GM18867 (cell line): ENCODE results near the gene CYP27A1.

Experiments used
- ATAC-seq: cut with Tn5 transposase; IDR thresholded peaks from one replicate; pipeline ENCODE4 v1.9.1; 2021; ENCODE audit warnings: mild to moderate bottlenecking, moderate library complexity; ENCODE audit not compliant: unreplicated experiment

The CYP27A1 gene

DNA sequence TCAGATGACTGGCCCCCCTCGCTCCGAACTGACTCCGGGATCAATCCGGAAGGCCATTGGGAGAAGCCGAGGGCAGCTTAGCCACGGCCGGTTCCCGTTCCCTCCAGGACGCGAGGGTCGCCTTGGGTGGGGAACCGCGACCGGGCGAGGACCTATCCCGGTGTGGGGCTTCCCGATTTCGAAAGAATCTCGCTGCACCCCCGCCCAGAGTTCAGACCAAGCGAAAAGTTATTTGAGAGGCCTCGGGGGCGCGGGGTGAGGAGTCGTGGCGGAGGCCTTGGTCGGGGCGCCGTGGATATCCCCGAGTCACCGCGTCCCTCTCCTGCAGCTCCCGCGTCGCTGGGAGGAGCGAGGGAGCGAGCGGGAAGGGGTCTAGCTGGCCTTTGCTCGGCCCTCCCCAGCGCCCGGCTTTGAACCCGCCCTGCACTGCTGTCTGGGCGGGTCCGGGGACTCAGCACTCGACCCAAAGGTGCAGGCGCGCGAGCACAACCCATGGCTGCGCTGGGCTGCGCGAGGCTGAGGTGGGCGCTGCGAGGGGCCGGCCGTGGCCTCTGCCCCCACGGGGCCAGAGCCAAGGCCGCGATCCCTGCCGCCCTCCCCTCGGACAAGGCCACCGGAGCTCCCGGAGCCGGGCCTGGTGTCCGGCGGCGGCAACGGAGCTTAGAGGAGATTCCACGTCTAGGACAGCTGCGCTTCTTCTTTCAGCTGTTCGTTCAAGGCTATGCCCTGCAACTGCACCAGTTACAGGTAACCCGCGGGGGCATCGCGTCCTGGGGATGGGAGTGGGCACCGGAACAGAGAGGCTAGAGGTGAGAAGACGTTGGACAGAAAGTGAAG lies at the start of gene CYP27A1:
Gene CYP27A1, plus strand, starts transcription at position 457 of the 837 bp plus-strand sequence. Its CDS starts 36 bp downstream, at position 493.
- ATAC-seq, result no peak

DNA sequence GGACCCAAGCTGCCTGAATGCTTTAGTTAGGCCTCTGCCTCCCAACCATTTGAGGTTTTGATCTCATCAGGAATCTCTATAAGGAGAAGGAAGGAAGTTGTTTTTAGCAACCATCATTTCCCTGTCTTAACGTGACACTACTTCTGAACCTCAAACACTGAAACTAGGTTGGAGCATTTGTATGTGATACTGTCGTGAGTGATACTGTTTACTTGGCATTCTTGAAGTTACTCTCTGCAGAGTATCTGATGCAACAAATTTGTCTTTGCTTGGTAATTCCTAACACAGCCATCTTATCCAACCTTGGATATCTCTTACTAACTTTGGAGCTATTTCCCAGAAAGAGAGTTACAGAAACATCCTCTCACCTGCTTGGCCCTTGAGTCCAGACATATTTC lies 49.2 kb upstream of the CYP27A1 start:
- no peak for ATAC-seq

DNA sequence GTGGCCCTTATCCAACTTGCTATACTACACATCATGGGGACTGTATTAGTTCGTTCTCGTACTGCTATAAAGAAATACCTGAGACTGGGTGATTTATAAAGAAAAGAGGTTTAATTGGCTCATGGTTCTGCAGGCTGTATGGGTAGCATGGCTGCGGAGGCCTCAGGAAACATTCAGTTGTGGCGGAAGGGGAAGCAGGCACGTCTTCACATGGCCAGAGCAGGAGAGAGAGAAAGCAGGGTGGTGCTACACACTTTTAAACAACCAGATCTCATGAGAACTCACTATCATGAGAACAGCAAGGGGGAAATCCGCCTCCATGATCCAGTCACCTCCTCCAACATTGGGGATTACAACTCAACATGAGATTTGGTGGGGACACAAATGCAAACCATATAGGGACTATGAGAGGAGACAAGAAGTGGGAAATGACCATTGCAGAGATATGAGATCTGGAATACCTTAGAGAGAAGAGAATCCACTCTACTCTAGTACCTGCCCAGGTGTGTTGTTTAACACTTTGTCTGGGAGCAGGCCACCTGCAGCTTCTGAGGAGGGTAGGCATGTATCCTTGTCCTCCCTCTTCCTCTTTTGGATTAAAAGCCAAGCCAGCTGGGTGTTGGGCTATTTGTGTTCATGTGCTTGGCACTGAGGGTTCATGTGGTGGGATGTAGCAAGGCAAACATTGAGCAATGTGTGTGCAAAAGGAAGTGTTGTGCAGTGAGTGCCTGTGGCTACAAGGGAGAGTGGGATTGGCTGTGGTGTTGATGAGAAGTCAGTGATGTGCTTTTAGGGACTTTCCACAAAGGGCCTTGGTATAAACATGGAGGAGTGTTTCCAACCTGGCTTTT lies 48.6 kb upstream of the CYP27A1 start:
- ATAC-seq, result no peak

DNA sequence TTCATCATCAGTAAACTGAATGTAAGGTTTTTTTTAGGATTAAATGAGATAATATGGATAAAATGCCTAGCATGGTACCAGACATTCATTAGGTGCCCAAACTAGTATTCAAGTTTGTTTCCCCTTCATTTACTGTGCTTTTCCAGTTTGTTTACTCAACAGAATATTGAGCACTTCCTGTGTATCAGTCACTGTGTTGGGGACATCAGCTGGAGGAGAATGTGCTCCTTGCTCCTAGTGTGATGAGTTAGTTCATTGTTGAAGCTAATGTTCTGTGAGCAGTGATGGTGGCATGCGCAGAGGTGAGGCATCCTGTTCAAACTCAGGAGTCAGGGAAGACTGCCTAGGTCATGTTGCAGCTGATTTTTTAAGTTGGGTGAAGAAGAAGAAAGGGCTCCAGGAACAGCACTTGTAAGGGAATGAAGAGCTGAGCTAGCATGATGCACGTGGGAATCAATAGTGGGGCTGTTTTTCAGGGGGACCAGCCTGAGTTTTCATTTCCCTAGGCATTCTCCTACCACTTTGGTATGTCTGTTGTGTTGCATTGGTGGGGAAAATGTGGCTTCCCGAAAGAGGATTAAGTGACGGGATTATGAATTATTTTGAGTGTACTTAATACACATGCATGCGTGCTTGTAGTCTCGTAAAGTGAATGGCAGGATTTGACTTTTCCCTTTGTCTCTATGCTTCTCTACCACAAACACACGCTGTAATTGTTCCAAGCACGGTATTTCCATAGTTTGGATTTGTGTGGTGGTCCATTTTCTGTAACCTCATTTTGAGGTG lies 47.6 kb upstream of the CYP27A1 start:
- no peak for ATAC-seq

DNA sequence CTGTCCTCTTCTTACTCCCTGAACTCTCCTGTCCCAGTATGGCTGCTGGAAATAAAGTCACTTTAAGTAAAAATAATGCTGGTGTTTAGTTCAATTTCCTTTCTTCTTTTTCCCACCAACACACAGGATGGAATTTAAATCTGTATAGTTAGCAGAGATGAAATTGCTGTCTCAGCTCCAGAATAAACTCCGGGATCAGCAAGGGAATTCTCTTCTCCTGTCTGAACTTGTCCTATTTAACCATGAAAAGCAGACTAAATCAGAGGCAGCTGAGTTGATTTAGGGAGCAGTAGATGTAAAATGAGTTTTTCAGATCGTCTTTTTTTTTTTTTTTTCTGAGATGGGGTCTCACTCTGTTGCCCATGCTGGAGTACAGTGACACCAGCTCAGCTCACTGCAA lies 45.4 kb upstream of the CYP27A1 start:
- ATAC-seq, result no peak

DNA sequence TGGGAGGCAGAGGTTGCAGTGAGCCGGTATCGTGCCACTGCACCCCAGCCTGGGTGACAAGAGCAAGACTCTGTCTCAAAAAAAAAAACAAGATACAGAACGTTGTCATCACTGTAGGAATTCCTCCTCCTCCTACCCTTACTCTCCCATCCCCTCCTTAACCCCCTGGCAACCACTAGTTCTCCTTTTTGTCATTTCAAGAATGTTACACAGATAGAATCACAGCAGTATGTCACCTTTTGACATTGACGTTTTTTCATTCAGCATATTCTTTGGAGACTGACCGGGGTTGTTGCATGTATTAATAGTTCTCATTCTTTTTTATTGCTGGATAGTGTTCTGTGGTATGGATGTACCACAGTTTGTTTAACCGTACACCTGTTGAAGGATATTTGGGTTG lies 38.9 kb upstream of the CYP27A1 start:
- no peak for ATAC-seq

DNA sequence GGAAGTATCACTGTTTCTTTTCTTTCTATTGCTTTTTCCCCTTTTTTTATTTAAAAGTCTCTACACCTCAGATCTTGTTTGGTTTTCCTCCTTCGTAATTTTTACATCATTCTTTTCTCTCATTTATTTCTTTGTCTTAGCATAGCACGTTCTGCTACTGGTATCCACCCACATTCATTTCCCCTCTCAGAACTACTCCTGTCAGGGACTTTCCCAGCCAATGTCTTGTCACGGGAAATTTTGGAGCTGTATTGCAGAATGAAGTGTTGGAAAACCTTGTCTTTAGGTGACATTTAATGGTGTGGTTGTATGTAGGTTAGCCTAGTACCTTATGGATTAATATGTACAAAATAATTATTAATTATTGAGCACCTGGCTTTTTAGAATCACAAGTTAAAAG lies 37.3 kb upstream of the CYP27A1 start:
- no peak for ATAC-seq

DNA sequence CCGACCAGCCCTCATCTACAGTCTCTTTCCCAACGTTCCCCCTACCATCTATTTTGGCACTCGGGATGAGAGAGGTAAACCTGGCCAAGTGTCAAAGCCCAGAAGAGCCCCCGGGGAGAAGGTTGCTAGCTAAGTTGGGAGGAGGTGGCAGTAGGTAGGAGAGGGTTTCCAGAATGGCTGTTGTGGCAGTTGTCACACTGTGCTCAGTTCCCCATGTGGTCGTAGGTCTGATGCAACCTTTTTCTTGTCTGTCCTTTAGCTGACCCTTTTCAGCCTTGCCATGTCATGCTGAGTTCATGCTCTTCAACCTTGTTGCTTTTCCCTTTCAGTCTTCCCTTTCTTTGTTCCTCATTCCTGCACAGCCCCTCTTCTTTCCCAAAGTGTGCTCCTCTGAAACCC lies 36.8 kb upstream of the CYP27A1 start:
- no peak for ATAC-seq

DNA sequence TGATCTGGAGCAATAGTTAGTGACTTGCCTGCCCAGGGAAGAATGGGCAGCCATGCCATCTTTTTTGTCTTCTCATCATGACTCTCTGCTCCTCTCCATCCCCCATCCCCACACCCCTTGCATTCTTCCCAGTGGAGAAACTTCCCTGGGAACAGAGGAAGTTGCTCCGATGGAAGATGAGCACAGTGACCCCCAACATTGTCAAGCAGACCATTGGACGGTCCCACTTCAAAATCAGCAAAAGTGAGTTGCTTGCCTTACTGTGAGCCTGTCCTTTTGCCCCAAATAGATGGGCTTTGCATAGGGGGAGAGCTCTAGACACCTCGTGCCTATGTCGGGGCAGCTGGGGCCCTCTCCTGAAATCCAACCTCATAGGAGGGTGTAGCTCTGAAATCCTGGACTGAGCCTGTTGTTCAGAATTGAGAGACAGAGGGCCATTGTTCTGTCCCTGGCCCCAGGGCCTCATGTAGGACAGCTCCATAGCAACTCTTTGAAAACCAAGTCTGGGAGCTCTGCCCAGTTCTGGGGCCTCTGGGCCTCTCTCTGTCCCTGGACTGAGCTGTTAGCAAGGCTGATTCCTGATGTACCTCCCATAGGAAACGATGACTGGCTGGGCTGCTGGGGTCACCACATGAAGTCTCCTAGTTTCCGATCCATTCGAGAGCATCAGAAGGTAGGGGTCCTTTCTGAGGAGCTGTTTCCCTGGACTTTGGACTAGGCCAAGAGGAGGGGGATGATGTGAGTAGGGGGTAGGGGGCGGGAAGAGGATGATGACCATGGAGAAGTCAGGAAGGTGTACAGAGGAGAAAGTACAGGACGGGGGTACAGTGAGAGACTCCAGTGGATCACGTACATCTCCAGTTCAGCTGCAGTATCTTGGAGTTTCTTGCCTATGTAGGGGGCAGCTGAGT lies 36.1 kb upstream of the CYP27A1 start:
- no peak for ATAC-seq

DNA sequence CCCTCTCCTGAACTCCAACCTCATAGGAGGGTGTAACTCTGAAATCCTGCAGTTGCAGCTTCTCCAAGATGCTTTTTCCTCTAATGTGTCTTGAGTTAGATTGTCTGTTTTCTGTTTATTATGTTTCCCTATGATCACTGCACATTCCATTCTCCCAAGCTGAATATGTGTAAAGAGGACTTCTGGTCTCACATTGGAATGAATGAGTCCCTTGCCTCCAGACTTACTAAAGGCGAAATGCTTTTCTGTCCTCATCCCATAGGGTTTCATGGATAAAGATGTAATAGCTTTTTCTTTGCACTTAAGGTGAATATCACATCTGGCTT lies 35.5 kb upstream of the CYP27A1 start:
- ATAC-seq, result no peak

DNA sequence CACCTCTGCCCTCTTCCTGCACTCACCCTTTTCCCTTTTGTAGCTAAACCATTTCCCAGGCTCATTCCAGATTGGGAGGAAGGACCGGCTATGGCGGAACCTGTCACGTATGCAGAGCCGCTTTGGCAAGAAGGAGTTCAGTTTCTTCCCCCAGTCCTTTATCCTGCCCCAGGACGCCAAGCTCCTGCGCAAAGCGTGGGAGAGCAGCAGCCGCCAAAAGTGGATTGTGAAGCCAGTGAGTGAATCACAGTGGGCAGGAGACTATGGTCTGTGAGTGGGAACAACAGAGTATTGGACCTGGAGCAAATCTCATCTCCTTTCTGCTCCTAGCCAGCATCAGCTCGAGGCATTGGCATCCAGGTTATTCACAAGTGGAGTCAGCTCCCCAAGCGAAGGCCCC lies 35.0 kb upstream of the CYP27A1 start:
- ATAC-seq, result no peak

DNA sequence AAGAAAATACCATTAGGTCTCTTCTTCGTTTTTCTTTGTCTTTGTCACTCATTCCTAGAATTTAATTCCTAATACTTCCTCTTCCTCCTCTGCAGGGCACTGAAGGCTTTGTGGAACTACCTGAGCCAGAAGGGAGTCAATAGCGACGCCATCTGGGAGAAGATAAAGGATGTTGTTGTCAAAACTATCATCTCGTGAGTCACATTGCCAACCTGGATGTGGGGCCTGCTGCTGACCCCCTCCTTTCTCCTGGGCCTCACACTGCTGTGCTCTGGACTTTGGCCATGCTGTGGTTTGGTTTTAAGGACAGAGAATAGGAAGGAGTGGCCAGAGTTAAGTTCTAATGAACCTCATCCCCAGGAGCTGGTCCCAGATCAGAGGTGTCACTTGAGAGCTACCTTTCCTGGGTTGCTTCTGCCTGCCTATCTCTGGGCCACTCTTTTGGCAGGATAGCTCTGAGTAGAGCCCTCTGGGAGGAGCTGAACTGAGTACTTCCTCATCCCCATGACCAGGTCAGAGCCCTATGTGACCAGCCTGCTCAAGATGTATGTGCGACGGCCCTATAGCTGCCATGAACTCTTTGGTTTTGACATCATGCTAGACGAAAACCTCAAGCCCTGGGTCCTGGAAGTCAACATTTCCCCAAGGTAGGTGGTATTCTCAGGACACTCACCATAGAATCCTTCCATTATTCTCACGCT lies 33.1 kb upstream of the CYP27A1 start:
- ATAC-seq, result no peak

DNA sequence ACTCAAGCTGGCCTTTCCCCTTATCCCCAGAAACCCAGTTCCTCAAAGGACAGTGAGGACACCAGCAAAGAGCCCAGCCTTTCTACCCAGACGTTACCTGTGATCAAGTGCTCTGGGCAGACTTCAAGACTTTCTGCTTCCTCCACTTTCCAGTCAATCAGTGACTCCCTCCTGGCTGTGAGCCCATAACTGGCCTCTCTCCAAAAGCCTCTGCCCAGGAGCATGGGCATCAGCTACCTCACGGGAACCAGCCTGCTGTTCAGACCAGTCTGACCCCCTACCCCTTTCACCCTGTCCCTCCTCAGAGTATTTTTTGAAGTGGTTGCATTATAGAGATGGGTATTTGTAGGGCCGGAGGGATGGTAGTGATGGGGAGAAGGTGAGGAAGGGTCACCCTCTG lies 27.7 kb upstream of the CYP27A1 start:
- no peak for ATAC-seq

DNA sequence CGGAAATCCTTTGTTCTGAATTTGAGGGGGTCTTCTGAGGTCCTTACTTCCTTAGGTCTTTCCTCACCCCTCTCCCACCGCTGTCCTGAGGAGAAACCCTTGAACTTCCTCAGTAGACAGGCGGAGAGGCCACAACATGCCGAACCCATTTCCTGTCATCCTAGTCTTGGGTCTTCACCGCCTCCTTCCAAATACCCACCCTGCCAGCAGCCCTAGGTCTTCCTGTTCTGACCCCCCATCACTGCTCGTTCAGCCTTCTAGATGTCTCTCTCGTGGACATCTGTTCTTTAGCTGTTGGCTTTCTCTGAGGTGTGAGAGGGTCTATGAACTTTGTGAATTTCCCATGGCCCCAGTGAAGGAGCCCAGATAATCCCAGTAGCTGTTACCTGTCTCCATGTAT lies 27.2 kb upstream of the CYP27A1 start:
- no peak for ATAC-seq

DNA sequence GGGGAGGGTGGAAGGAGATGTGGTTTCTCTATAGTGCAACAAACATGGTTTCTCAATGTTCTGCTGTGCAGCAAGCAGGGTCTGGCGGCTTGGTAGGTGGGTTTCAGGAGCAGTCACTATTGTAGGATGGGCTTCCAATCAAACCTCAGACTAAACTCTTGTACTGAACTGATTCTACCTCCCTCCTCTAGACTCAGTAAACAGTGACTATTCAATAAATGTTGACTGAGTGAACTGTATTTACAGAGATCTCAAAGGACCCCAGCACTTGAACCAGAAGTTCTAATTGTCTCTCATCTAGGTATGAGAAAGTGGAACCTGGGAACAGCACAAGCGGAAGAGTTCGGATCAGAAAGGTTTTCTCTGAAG lies 26.8 kb upstream of the CYP27A1 start:
- no peak for ATAC-seq

DNA sequence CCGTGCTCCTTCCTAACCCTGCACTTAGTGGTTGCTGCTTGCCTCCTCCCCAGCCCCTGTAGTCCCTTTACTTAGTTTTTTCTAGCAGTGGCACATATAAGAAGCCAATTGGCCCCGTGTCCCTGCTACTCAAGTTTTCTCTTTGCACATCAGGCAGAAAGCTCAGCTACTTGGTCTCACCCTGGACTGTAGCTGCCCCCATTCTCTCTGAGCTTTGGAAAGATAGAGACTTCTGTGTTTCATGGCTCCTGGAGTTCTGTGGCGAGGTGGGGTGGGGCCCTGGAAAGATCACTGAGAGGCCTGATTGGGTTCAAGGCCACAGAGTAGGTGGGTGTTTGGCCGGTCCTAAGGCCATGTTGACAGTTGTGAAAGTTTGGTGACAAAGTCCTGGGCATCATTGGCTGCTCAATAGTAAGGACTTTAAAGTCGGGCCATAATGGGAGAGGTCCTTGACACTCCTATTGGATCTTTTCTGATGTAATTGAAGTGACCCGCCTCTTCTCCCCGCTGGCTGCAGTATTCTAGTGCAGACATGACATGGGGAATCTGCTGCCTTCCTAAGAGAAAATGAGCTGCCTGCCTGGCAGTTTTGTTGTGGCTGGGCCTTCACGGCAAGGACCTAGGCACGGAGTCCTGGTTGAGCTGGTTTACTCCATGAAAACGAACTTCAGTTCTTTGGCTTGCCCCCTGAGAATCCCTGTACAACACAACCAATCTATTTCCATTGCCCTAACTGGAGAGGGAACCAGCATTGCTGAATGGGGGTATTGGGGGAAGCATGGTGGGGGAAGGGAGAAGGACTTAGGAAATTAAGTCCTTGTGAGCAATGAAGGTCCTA lies 26.2 kb upstream of the CYP27A1 start:
- no peak for ATAC-seq

DNA sequence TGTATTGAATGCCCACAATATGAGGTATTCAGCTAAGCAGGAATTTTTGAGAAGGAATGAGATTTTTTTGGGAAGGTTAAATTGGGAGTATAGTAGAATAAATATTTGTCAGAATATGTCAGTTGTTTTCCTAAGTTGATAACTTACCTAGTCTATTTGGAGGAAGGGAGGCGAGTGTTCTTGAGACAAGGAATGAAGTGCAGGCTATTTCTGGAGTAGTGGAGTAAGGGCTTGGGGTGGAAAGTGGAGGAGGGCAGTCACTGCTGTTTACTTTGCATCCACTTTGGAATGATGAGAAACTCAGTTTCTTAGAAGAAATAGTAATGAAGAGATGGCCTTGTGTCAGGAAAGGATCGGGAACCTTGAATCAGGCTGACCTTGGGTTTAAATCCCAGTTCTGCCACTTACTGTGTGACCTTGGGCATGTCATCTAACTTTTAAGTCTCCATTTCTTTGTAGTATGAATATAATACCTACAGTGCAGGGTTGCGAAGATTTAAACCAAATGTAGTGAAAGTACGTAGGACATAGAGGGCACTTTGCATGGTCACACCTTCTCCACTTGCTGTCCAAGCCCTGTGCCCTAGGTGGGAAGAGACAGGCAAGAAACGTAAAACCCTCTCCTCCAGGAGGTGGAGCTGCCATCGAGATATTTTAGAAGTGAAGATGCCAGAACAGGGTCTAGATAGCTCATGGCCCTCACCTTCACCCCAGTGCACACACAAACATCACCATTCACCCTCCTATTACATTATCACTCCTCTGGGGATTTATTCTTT lies 25.2 kb upstream of the CYP27A1 start:
- ATAC-seq, result no peak

DNA sequence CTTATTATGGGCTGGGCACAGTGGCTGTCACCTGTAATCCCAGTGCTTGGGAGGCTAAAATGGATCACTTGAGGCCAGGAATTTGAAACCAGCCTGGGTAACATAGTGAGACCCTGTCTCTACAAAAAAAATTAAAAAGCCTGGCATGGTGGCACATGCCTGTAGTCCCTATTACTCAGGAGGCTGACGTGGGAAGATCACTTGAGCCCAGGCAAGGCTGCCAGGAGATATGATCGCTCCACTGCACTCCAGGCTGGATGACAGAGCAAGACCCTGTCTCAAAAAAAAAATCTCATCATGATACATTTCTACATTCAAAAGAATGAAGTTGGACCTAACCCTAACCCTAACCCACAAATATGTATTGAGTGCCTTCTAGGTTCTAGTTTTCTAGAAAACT lies 20.2 kb upstream of the CYP27A1 start:
- ATAC-seq, result no peak
